ENCODE measurements around the gene CAPG. TPM values are rescaled to one million over a fixed set of nuclear protein-coding genes. Genes with fewer than 3 reads are reported as not detected.

The CAPG gene
- total and polyA plus RNA-seq, 10 of the 15 experiments (the other 5 are each of a cell fraction or from before 2014, with no cell fraction given): 26.3 to 192 (median 100) TPM

GRCh38 chr2:85353876-85354285, 56.3 kb downstream of the CAPG start (continued):
- TF ChIP-seq BHLHE40 (IDR thresholded peaks at IDR 0.05; ENCODE audit: borderline replicate concordance in 1 of 2, low read depth in 2 of 2, low read length in 1 of 2) (no peak), CBFB (IDR thresholded peaks at IDR 0.05; ENCODE audit: low read depth) (no peak), MAX (IDR thresholded peaks at IDR 0.05; ENCODE audit: low read depth, low read length) (no peak), HCFC1 (IDR thresholded peaks at IDR 0.05; ENCODE audit: low read length) (no peak), SIN3A (IDR thresholded peaks at IDR 0.05; ENCODE audit: low read depth, low read length) (no peak), PBX3 (IDR thresholded peaks at IDR 0.05; ENCODE audit: insufficient replicate concordance, low read depth, low read length) (no peak), CBX5 (IDR thresholded peaks at IDR 0.05; ENCODE audit: low read depth) (no peak), SREBF2 (IDR thresholded peaks at IDR 0.05; ENCODE audit: low read length) (no peak), HDAC2 (IDR thresholded peaks at IDR 0.05) (no peak), ZBTB40 (IDR thresholded peaks at IDR 0.05; ENCODE audit: borderline replicate concordance) (no peak), PAX8 (IDR thresholded peaks at IDR 0.05) (no peak), SMC3 (IDR thresholded peaks at IDR 0.05; ENCODE audit: borderline replicate concordance, low read length) (no peak)
